HS-27A (cell line): ENCODE results near the gene PRDM16.

Experiments
- DNase-seq: peaks from one replicate; pipeline ENCODE4 v3.0.0-alpha.2; 2012; ENCODE audit warnings: low read depth, missing footprints

PRDM16 gene

GRCh38 chr1:3068564-3069431 is at the start of gene PRDM16:
PRDM16 (plus strand) TSS chr1:3069203; CDS start chr1:3069260, 57 bp downstream.
- no peak for DNase-seq

- no peak for DNase-seq
Measured at GRCh38 chr1:3019516-3020051, 49.4 kb upstream of the PRDM16 start.

- DNase-seq, result no peak
Measured at GRCh38 chr1:3020263-3020909, 48.6 kb upstream of the PRDM16 start.

GRCh38 chr1:3021233-3021671 is 47.8 kb upstream of the PRDM16 start, which contains the start of gene ACTRT2:
ACTRT2 (plus strand) TSS chr1:3021467; CDS start chr1:3021687, 220 bp downstream.
- DNase-seq, result no peak

- no peak for DNase-seq
Measured at GRCh38 chr1:3021801-3022401, 47.1 kb upstream of the PRDM16 start.

- DNase-seq, result no peak
Measured at GRCh38 chr1:3022511-3022973, 46.5 kb upstream of the PRDM16 start.

GRCh38 chr1:3022976-3023375 is 46.0 kb upstream of the PRDM16 start:
- DNase-seq, result no peak

GRCh38 chr1:3024019-3024418 is 45.0 kb upstream of the PRDM16 start:
- no peak for DNase-seq

- DNase-seq, result no peak
Measured at GRCh38 chr1:3024588-3024987, 44.4 kb upstream of the PRDM16 start.

- no peak for DNase-seq
Measured at GRCh38 chr1:3026124-3026523, 42.9 kb upstream of the PRDM16 start.

GRCh38 chr1:3026581-3027391 is 42.2 kb upstream of the PRDM16 start:
- no peak for DNase-seq

- no peak for DNase-seq
Measured at GRCh38 chr1:3027611-3028371, 41.2 kb upstream of the PRDM16 start.

- no peak for DNase-seq
Measured at GRCh38 chr1:3028531-3029282, 40.3 kb upstream of the PRDM16 start.

- DNase-seq, result no peak
Measured at GRCh38 chr1:3029481-3029961, 39.5 kb upstream of the PRDM16 start.

GRCh38 chr1:3029991-3030662 is 38.9 kb upstream of the PRDM16 start:
- DNase-seq, result no peak

- no peak for DNase-seq
Measured at GRCh38 chr1:3030663-3031381, 38.2 kb upstream of the PRDM16 start.

- no peak for DNase-seq
Measured at GRCh38 chr1:3031401-3032221, 37.4 kb upstream of the PRDM16 start.
